HG03558 (cell line): Measurements from ENCODE around the gene COX10.
A peak's percentile ranks its signal among the peaks of the same experiment; 100 is the strongest.
"Not testable (repeated sequence)": the region's sequence is repeated elsewhere in the genome, so short reads cannot be mapped to it uniquely, and the experiment has no call there.

Source experiments
- ATAC-seq: cut with Tn5 transposase; IDR thresholded peaks from one replicate; pipeline ENCODE4 v1.9.1; 2021; ENCODE audit warnings: moderate number of reproducible peaks; ENCODE audit not compliant: unreplicated experiment; ENCODE audit errors: extremely low read depth

Gene COX10

DNA sequence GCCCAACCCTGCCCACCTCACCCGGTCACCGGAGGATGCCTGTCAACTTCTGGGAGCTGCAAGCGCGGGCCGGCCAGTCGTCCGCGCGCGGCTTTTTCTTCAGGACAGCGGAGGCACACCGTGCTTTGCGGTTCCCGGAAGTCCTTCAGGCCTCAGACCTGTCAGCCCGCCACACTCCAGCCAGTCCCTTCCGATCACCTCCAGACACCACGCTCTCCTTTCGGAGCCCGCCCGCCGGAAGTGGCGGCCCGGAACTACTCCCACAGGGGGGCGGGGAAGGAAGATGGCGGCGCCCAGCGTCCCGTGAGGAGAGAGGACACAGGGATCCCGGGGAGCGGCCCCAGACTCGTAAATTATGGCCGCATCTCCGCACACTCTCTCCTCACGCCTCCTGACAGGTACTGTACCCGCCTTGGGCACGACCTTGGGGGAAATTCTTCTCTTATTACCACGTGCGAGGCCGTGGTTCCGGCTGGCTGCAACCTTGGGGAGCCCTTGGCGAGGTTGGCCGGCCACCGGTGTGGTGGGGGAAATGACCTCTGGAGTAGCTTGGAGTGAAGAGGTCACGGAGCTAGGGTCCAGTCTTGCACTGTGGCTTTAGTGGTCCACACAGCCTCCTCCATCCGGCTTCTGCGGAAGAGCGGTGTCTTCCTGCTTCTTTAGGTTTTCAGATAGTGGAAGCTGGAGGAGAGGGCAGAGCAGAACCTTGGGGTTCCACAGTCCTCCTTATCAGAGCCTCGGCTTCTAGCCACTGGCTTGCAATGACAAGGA is at the start of gene COX10:
Gene COX10, plus strand, starts transcription at position 254 of the 771 bp plus-strand sequence. Its CDS starts 102 bp downstream, at position 356.
- ATAC-seq = peak; percentile 96

DNA sequence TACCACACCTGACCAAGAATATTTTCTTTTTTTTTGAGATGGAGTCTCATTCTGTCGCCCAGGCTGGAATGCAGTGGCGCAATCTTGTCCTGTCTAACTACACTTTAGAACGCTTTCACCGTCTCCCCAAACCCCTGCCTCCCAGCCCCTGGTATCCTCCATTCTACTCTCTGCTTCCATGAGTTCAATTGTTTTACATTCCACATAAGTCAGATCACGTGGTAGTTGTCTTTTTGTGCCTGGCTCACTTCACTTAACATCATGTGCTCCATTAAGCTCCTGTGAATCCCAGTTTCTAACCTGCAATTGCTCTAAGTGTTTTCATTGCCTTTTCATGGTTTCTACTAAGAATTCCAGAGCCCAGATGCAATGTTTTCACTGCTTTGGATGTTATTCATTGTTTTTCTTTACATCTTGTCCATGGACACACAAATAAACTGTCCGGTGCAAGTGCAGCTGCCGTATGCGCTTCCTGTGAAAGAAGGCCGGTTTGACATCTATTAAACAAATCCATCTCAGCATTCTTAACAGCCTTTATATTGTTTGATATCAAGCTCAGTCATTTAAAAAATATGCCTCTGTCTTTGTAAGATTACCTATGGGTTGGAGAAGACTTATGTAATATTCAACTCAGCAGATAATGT is 47.5 kb upstream of the COX10 start:
- ATAC-seq = not testable (repeated sequence)

DNA sequence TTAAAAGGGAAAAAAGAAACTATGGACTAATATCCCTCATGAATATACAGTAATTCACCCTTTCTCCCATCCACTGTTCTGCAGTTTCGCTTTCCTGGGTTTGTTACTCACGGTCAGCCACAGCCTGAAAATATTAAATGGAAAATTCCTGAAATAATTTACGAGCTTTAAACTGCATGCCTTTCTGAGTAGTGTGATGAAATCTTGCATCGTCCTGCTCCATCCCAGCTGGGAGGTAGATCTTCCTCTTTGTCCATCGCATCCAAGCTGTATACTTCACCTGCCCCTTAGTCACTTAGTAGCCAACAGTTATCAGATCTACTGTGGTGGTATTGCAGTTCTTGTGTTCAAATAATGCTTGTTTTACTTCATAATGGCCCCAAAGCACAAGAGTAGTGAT is 39.5 kb upstream of the COX10 start:
- ATAC-seq = not testable (repeated sequence)

DNA sequence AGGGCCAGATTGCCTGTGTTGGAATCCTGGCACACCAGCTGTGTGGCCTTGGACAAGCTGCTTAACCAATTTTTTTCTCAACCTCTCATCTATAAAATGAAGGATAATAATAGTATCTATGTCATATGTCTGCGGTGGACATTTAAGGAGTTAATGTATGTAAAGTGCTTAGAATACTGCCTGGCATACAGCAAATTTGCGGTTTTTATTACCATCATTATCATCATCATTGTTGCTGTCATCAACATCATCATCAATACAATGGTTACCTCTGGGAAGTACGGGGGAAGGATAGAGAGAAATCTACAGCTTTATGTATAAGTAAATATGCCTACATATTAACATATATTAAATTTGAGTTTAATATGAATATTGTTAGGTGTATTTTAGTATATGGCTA is 37.1 kb upstream of the COX10 start:
- no peak for ATAC-seq

DNA sequence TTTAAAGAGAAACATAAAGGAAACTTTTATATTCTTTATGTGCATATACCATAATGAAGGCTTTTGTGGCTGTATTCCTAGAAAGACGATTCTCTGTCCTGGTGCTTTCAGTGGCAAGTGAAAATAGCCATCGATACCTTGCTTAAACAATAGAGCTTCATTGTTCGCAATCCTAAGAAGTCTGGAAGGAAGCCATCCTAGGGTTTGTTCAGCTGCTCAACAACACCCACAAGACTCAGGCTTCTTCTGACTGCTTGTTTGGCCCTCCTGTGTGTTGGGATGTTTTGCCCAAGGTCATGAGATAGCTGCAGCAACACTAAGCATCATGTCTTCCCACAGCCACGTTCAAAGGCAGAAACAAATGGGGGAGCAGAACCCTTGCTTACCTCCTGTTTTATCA is 36.1 kb upstream of the COX10 start:
- ATAC-seq = no peak

DNA sequence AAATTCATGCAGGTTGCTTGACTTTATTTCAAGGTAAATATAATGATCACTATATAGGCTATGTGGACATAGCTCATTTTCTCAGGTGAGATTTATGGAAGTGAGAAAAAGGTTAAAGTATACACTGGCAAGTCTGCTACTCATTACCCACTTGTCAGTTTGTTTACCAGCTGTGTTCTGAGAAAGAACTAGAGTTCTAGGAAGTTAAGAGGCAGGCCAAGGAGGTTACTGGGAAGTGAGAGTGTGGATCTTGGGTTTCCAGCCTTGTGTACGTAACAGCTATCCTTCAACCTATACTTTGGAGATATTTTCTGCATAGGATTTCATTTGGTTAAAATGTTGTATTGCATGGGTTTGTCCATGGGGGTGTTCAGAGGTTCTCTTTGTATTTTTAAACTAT is 31.9 kb upstream of the COX10 start:
- no peak for ATAC-seq

DNA sequence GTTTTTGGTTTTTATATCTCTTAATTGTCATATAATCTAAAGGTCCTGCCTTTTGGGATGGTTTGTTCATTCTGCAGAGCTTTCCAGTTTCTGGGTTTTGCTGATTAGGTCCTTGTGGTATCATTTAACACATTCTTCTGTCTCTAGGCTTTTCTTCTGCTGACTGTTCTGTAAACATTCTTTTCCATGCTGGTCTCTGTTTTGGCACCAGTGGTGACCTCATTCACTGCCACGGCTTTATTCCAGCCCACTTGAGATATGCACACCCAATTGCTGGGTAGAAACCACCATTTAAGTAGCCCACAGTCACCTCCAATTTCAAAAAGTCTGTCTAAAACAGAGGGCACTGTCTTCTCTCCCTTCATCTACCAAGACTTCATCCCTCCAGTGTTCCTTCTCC is 31.1 kb upstream of the COX10 start:
- ATAC-seq = no peak

DNA sequence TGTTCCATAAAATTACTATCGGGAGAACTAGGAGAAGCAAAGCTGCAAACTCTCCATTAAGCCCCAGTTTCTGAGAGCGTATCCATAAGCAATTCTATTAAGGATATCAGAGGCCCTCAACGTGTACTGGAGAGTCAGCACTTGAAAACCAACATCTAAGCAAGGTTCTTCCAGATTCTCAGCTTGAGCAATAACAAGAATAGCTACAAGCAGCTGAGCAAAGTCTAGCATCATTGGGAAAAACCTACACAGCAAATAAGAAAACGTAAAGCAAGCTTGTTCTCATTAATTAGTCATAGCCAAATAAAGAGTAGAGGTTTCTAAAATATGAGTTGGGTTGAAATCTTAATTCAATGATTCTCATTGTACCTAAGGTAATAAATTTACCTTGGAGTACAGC is 26.9 kb upstream of the COX10 start:
- no peak for ATAC-seq

DNA sequence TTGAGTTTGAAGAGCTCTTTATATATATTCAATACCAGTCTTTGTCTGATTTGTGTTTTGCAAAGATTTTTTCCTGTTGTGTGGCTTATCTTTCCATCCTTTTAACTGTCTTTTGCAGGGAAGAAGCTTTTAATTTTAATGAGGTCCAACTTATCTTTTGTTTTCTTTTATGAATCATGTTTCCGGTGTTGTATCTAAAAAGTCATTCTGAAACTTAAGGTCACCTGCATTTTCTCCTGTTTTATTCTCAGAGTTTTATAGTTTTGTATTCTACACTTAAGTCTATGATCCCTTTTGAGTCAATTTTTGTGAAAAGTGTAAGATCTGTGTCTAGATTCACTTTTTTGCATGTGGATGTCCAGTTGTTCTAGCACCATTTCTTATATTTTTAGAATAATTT is 24.6 kb upstream of the COX10 start:
- no peak for ATAC-seq

DNA sequence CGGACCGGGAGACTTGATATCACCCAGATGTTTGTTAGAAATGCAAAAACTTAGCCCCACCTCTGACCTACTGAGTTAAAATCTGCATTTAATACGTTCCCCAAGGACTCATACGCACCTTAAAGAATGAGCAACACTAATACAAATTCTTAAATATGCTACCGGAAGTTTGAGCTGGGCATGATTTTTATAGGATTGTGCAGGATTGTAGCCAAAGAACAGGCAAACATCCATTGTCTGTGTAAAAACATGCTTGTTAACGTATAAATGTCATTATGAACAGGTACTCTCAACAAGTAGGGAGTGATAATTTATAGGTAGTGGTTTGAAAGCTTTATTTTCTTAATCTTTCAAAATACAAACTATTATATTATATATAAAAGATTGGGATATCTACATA is 22.3 kb upstream of the COX10 start:
- ATAC-seq = no peak

DNA sequence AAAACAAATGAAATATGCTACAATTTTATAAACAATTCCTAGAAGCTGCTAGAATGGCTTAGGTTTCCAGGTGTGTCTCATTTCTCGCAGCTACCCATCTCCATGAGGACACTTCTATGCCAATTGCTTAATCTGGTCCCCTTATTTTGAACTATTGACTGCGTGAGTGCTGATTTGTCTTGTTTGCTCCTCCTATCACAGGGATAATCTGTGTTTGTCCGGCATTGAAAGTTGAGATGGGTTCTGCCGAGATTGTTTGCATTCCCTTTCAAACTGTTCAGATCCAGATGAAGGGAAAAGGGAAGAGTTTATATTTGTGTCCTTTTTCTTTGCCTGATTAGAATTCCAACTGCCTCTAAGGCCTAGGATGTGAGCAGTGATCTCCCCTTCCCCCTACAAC is 21.7 kb upstream of the COX10 start:
- ATAC-seq = no peak

DNA sequence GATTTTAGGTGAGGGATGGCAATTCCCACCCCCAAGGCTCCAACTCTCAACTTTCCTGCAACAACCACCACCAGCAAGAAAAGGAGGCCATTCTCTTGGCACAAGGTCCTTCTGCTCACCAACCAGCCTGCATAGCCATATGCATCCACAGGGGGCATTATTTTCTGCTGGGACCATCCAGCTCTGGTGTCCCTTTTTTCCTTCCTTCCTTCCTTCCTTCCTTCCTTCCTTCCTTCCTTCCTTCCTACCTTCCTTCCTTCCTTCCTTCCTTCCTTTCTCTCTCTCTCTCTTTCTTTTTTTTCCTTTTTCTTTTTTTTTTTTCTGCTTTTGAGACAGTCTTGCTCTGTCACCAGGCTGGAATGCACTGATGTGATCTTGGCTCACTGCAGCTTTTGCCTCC is 21.1 kb upstream of the COX10 start:
- ATAC-seq = no peak

DNA sequence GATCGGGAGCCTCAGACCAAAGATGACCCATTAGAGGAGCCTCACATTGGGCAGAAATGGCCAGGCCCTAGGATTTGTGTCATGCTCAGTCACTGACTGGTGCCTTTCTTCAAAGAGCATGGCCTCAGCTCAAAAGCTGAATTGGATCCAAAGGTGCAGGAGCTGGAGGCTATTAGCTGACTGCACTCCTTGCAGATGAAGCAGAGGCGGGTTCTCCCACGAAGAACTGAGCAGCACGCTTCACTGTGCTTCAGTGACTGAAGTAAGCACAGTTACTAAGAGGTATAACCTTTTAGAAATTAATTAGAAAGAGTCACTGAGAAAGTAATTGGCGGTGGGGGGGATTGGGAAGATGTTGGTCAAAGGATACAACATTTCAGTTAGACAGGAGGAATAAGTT is 18.7 kb upstream of the COX10 start:
- ATAC-seq = no peak

DNA sequence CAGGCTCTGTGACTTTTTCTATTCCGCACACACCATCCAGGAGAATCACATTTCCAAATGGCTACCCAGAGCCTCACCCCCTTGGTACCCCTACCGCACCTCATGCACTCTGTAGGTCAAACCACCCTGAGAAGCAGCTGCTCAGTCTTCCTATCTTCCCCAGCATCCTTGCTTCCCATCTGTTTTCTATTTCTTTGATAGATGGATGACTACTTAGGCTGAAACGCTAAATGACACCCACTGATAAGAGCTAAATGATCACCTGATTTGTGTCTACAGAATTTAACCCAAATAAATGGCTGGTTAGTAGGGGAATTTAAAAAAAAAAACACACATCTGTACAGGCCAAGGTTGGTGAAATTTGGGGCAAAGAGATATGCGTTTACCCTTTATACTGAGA is 17.6 kb upstream of the COX10 start:
- no peak for ATAC-seq

DNA sequence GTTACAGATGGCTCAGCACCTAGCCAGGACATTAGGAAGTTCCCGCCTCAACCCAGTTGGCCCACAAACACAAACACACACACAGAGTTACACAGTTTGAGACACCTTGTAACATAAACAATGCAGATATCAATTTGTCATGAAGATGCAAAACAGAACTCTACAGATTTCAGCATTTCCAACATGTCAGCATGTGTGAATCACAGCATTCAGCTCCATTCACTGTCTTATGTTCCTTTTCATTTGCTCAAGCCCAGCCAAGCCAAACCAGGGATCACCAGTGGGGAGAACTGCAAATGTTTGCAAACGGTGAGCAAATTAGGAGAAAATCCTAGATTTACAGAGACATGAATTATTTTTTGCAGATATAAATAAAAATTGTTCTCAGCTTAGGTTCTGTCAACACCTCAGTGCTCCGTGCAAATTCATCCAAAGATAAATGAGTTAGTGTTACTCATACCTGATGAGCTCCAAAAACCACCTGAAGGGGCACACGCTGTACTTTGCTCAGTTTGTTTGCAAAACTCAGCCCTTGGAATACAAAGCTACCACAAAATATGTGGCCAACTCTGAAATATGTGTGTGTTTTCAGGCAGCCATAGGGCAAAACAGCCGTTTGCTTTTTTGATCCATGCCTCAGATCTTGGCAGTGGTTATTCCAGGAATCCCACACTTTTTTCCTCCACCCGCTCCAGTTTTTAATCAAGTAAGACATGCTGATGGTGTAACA is 16.3 kb upstream of the COX10 start:
- no peak for ATAC-seq

DNA sequence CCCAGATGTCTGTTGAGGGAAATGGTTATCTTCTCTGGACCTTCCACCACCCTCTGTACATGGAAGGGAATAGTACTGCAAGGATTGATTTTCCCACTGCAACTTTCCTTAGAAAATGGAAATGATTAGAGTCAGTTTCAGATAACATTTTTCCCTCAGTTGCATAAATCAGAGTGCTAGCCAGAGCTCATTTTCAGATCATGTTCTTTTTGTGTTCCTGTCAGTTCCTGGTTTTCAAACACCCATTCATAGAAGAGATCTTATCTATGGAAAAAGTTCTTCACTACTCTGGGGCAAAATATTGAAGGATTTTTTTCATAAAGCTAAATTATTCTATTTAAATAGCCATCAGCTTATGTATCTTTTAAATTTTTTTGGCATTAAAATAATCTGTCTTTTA is 11.7 kb upstream of the COX10 start:
- ATAC-seq = no peak

DNA sequence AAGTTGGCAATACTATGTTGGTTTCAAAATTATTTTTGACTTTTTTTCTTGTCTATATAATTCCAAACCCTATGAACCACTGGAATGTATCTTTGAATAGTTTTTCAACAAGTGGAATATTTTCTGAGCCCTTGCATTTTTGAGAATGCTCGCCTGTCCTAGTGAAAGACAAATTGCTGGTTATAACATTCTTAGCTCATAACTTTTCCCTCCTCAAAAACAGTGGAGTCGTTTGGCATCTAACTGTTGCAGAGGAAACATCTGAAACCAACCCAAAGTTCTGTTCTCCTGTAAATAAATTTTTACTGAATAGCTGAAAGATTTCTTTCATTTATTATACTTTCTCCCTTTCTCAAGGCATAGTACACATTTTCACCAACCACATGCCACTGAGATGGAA is 11.3 kb upstream of the COX10 start:
- no peak for ATAC-seq

DNA sequence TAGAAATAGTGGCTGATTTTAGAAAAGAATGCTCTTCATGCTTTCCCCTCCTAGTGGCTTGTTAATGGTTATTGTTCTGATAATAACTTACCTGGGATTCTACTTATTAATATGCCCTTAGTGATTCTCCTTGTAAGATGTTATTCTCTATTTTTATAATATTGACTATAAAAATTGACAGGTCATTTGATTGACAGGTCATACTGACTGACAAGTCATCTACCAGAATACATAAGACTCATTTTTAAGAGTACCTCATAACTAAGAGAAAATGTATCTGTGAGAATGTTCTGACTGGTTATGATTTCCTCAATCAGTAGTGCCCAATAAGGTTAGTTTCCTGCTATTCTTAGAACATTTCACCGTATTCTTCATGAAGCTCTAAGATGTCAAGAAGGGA is 8.6 kb upstream of the COX10 start:
- ATAC-seq = no peak

DNA sequence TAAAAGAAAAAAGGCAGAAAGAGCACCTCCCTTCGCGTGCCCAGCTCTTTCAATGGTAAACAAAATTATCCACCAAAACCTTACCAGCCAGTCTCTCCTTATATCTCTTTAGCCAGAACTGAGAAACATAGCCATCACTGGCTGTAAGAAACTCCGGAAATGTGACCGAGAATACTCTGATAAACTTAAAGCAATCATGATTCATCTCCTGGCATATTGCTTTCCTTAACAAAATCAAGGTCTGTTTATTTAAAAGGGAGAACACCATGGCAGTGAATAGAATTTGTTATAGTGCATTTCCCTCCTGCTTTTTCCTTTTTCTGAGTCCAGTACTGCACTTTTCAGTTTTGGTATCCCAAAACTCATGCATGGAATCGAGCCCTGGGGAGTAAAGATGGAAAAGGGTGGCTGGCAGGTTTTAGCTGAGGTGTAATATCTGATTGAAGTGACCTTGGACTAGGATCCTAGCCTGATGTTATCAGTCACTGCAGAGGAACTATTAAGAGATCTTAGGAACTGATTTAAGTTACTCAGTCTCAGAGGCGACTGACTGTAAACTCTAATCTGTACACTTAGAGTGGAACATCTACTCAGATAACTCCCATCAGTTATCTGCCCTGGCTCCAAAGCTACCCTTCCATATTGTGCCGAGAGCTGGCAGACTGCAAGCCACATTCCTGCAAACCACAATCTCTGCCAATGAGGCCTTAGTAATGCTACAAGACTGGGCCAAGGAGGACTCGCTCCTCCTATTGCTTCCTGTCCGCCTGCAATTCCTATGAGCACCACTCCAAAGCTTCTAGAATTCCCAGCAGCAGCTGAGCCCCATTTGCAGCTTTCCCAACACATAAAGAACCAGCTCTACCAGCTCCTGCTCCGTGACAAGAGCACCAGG is 7.4 kb upstream of the COX10 start:
- ATAC-seq = no peak

DNA sequence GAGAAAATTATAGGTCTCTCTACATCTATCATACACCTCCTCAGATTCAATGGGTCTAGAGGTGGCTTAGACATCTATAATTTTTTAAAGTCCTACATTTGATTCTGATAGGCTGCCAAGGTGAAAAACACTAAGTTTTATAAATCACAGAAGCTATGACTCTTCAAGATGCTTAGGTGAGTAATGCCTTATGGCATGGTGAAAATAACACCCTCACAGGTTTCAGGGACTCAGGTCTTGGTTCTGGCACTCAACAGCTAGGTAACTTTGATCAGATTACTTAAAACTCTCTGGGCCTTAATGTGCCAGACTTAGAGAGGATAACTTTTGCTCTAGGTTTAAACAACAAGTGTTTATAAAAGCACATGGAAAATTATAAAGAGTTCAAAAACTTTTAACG is 2.0 kb upstream of the COX10 start:
- ATAC-seq = no peak
